Measurements from ENCODE around the gene RHOJ.
"Not testable (repeated sequence)": the region's sequence is repeated elsewhere in the genome, so short reads cannot be mapped to it uniquely, and the experiment has no call there.

RHOJ gene

GRCh38 chr14:63273129-63273528 lies 68.9 kb downstream of the RHOJ start:
- no peak for DNase-seq

GRCh38 chr14:63273717-63274655 lies 69.7 kb downstream of the RHOJ start:
- DNase-seq, result peak; percentile 29

GRCh38 chr14:63275611-63276010 lies 71.4 kb downstream of the RHOJ start:
- DNase-seq, result no peak

- no peak for DNase-seq
Observed at GRCh38 chr14:63276016-63276415, 71.8 kb downstream of the RHOJ start.

- DNase-seq, result peak; percentile 7
Observed at GRCh38 chr14:63276492-63277342, 72.5 kb downstream of the RHOJ start.

- DNase-seq, result no peak
Observed at GRCh38 chr14:63277591-63278183, 73.4 kb downstream of the RHOJ start.

- DNase-seq, result not testable (repeated sequence)
Observed at GRCh38 chr14:63279933-63280332, 75.7 kb downstream of the RHOJ start.

- DNase-seq, result no peak
Observed at GRCh38 chr14:63282997-63283883, 79.0 kb downstream of the RHOJ start.

GRCh38 chr14:63283884-63284248 lies 79.6 kb downstream of the RHOJ start:
- DNase-seq, result no peak

- no peak for DNase-seq
Observed at GRCh38 chr14:63286071-63286470, 81.8 kb downstream of the RHOJ start.

- DNase-seq, result no peak
Observed at GRCh38 chr14:63287666-63288483, 83.6 kb downstream of the RHOJ start.

- DNase-seq, result no peak
Observed at GRCh38 chr14:63288853-63289252, 84.6 kb downstream of the RHOJ start.

GRCh38 chr14:63290741-63291430 lies 86.6 kb downstream of the RHOJ start:
- no peak for DNase-seq

- DNase-seq, result no peak
Observed at GRCh38 chr14:63292805-63293204, 88.6 kb downstream of the RHOJ start.

GRCh38 chr14:63295231-63295685 lies 91.0 kb downstream of the RHOJ start:
- no peak for DNase-seq

GRCh38 chr14:63296060-63296563 lies 91.9 kb downstream of the RHOJ start:
- DNase-seq, result no peak

- no peak for DNase-seq
Observed at GRCh38 chr14:63297372-63298063, 93.3 kb downstream of the RHOJ start.

- DNase-seq, result no peak
Observed at GRCh38 chr14:63299351-63300110, 95.3 kb downstream of the RHOJ start.

GRCh38 chr14:63300854-63301253 lies 96.6 kb downstream of the RHOJ start:
- DNase-seq, result no peak

Measured in NCI-H446 treated with DMSO at 0.1 percent for 48 hours (cell line).